Measurements from ENCODE around the gene ABCG1.

Gene ABCG1

GRCh38 chr21:42186591-42186990 lies 32.3 kb upstream of the ABCG1 start:
- no peak overlapping the region for H3K4me3 ChIP-seq (replicated peaks; ENCODE audit: low read depth, low read length)
- no peak for DNase-seq (ENCODE audit: extremely low read depth, insufficient read length)
- H3K36me3 ChIP-seq (ENCODE audit: control insufficient read depth, insufficient read depth, low read length), result no peaks in the 10 kb centered on the region
- H3K27me3 ChIP-seq (replicated peaks; ENCODE audit: control insufficient read depth, insufficient read depth, low read length), result no peaks in the 10 kb centered on the region
- TF ChIP-seq CTCF (IDR thresholded peaks at IDR 0.05; ENCODE audit: insufficient read depth, low read length, poor library complexity, severe bottlenecking), result no peak

GRCh38 chr21:42187976-42188653 lies 30.8 kb upstream of the ABCG1 start:
- H3K4me3 ChIP-seq (replicated peaks; ENCODE audit: low read depth, low read length), result no peak overlapping the region
- no peaks in the 10 kb centered on the region for H3K27me3 ChIP-seq (replicated peaks; ENCODE audit: control insufficient read depth, insufficient read depth, low read length)
- DNase-seq (ENCODE audit: extremely low read depth, insufficient read length), result peak; percentile 74
- TF ChIP-seq CTCF (IDR thresholded peaks at IDR 0.05; ENCODE audit: insufficient read depth, low read length, poor library complexity, severe bottlenecking), result no peak
- H3K36me3 ChIP-seq (ENCODE audit: control insufficient read depth, insufficient read depth, low read length), result no peaks in the 10 kb centered on the region

- Histone ChIP-seq H3K4me3 (replicated peaks; ENCODE audit: low read depth, low read length) (no peak overlapping the region), H3K27me3 (replicated peaks; ENCODE audit: control insufficient read depth, insufficient read depth, low read length) (no peaks in the 10 kb centered on the region; the same call in 1 of the 2 replicates), H3K36me3 (ENCODE audit: control insufficient read depth, insufficient read depth, low read length) (no peaks in the 10 kb centered on the region)
- TF ChIP-seq CTCF (IDR thresholded peaks at IDR 0.05; ENCODE audit: insufficient read depth, low read length, poor library complexity, severe bottlenecking), result no peak
- DNase-seq (ENCODE audit: extremely low read depth, insufficient read length), result no peak
These were observed 30.3 kb upstream of the ABCG1 start for GRCh38 chr21:42188663-42189062.

GRCh38 chr21:42189431-42189830 lies 29.5 kb upstream of the ABCG1 start:
- no peak for DNase-seq (ENCODE audit: extremely low read depth, insufficient read length)
- no peak overlapping the region for H3K4me3 ChIP-seq (replicated peaks; ENCODE audit: low read depth, low read length)
- H3K27me3 ChIP-seq (replicated peaks; ENCODE audit: control insufficient read depth, insufficient read depth, low read length), result no peaks in the 10 kb centered on the region; the same call in 1 of the 2 replicates
- no peaks in the 10 kb centered on the region for H3K36me3 ChIP-seq (ENCODE audit: control insufficient read depth, insufficient read depth, low read length)
- no peak for TF ChIP-seq CTCF (IDR thresholded peaks at IDR 0.05; ENCODE audit: insufficient read depth, low read length, poor library complexity, severe bottlenecking)

DNA sequence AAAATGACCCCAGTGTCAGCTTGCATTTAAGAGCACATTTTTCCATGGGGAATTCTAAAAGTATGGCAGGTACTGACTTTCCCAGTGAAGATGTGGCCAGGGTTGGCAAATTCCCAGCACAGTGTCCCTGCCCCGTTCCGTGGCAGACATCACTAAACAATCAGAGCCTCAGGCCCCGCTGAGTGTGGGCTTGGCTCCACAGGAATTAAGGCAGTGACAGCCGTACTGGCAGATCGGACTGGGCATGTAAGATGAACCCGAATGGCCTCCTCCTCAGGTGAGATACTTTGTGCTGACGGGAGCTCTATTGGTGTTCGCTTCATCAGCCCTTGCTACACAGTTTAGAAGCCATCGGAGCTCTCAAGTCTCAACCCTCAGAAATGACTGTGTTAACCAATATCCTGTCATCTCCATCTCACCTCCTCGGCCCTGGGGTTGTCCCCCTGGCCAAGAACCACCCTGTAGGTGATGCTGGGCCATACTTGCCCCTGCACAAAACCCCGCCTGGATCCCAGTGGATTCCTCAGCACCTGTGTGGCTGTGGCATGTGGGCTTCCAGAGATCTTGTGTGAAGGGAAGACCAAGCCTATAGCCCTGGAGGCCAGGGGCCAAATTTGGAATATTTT lies 29.0 kb upstream of the ABCG1 start:
- H3K4me3 ChIP-seq (replicated peaks; ENCODE audit: low read depth, low read length), result no peak overlapping the region
- H3K27me3 ChIP-seq (replicated peaks; ENCODE audit: control insufficient read depth, insufficient read depth, low read length), result no peaks in the 10 kb centered on the region; the same call in 1 of the 2 replicates
- no peak for DNase-seq (ENCODE audit: extremely low read depth, insufficient read length)
- no peak for TF ChIP-seq CTCF (IDR thresholded peaks at IDR 0.05; ENCODE audit: insufficient read depth, low read length, poor library complexity, severe bottlenecking)
- no peaks in the 10 kb centered on the region for H3K36me3 ChIP-seq (ENCODE audit: control insufficient read depth, insufficient read depth, low read length)

Measured in GM06990 (cell line).